Dermis blood vessel endothelial cell (primary cell): ENCODE results near the gene CD109. TPM values are rescaled to one million over a fixed set of nuclear protein-coding genes. Genes with fewer than 3 reads are reported as not detected.
A peak's percentile ranks its signal among the peaks of the same experiment; 100 is the strongest.
"Not testable (repeated sequence)": the region's sequence is repeated elsewhere in the genome, so short reads cannot be mapped to it uniquely, and the experiment has no call there.

Experiments used
- DNase-seq: peaks from one replicate; pipeline ENCODE4 v3.0.0; 2010
- total RNA-seq: library from RNA; depleted of rRNA; stranded (reverse); fragments of >200 nt; gene quantifications from 2 replicates; pipeline ENCODE4 v1.2.3, GENCODE V29; 2014

CD109 gene
- 25.2 and 36.3 TPM in 2 replicates for total RNA-seq

DNA sequence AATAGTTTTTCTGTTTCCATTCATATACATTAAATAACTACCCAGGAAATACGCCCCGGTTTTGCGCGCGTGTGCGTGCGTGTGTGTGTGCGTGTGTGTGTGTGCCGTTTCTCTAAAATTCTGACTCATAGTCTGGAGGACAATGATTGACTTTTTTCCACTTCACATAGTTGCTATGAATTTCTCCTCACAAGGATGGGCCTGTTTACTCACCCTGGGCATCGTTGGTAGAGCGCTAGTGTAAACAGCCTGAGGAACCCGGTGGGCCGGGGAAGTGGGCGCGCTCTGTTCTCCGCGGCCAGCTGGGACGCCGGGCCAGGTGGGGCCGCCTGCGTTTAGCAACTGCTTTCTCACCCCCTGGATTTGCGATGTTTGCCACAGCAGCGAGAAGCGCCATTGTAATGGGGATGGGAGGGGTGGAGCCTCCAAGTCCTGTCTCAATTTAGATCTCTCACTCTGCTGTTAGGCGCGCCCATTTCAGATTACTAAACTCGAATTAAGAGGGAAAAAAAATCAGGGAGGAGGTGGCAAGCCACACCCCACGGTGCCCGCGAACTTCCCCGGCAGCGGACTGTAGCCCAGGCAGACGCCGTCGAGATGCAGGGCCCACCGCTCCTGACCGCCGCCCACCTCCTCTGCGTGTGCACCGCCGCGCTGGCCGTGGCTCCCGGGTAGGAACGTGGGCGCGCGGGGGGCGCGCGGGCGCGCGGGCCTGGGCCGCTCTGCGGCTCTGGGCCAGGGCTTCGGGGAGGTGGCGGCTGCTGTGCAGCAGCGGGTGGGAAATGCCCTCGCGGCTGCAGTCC lies at the start of gene CD109:
Gene CD109, plus strand, starts transcription at position 585 of the 803 bp plus-strand sequence. Its CDS starts 13 bp downstream, at position 598.
- peak; percentile 93 for DNase-seq

DNA sequence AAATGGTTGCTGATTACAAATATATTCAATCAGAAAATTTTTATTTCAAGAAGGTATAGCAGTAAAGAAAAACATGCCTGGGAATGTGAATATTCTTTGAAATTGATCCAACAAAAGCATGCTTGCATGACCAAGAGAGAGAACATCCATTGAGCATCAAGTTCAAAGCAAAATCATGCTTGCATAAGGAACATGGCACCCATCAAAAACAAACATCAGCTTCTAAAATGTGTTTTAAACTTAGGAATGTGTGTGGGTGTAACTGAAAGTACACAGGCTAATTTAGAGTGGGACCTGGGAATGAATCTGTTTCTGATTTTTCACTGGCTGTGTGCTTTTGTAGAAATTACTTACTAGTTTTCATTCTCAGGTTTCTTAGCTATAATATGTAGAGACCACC lies 47.8 kb upstream of the CD109 start:
- DNase-seq: no peak

DNA sequence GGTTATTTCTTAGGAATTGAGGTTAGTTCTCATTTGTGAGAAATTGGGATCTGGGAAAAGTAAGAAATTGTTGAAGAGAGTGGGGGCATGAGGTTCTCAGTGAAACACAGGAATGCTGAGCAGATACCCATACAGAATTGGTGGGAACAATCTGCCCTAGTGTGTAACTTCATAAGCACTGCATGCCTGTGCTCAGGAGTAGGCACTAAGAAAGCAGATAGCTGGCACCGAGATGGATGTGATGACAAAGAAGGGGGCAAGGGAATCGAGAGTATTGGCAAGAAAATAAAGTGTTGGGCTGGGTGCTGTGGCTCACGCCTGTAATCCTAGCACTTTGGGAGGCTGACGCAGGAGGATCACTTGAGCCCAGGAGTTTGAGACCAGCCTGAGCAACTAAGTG lies 46.2 kb upstream of the CD109 start:
- no peak for DNase-seq

DNA sequence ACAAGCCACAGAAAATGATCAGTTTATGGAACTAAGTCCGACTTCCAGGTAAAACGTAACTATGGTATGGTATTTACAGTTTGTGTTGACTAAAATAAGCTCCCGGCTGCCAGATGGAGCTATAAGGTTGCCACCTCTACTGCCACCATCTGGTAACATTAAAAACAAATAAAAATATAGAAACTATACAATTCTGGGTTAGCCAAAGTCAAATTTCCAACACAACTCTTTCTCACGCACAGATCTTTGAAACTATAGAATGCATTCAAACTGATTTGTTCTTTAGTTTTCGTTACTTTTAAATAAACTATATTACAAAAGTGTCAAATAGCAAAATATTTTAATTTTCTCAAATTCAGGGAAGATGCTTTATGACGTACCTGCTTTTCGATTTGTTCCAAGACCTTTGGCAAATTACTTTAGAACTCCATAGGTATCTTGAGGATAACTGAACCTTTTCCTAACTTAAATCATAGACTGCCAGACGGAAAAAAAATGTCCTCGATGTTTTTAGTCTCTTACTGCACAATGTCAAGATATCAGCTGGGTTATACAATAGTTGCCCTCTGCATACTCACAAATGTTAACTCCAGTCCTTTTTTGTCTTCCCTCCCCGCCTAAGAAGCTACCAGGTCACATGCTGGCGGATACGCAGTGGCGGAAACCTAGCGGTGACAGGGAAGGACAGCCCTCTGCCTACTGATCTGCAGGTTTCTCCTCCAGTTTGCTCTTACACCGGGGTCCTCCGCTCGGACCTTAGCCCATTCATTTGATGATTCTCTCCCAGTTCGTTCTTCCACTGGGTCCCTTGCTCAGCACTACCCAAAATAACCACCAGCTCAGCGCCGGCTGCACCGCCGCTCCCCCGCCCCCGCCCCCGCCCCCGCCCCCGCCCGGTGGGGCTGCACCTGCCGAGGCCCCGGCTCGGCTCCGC lies 43.1 kb upstream of the CD109 start:
- peak; percentile 72 for DNase-seq

DNA sequence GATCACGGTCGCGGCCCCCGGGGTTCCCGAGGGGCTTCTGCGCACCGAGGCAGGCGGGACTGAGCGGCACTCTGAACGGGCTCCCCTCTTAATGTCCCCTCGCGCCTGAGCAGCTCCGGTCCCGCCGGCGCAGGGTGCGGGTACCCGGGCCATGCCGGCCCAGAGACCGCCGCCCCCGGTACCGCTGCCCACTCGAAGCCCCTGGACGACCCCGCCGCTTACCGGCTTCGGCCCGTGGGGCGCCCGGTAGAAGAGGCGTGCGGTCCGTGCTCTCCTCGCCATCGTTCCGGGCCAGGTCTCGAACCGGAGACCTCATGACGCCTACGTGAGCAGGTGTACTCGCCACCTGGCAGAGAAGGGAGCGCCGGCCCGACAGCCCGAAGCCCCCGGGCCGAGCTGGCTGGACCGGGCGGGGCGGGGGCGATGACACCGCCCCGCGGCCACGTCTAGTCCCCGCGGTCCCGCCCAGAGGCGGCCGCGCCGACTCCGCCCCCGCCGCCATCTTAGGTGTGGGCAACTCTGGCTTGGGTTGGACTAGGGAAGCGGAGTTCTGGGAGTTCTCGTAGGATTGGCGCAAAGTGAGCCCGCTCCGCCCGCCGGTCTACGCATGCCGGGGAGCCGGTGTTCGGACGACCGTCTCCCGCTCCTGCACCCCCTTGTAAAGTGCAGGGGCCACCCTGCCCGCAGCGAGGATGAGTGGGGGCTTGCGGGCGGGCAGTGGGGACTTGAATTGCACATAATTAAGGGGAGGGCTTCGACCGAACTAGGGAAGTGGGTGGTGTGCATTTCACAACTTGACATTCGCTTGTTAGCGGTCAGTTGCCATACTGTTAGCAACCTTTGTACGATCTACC lies 42.2 kb upstream of the CD109 start, which contains the start of gene SLC17A5:
Gene SLC17A5, minus strand, starts transcription at position 422 of the 854 bp plus-strand sequence. Its CDS starts 106 bp downstream, at position 316.
- DNase-seq: peak; percentile 96

DNA sequence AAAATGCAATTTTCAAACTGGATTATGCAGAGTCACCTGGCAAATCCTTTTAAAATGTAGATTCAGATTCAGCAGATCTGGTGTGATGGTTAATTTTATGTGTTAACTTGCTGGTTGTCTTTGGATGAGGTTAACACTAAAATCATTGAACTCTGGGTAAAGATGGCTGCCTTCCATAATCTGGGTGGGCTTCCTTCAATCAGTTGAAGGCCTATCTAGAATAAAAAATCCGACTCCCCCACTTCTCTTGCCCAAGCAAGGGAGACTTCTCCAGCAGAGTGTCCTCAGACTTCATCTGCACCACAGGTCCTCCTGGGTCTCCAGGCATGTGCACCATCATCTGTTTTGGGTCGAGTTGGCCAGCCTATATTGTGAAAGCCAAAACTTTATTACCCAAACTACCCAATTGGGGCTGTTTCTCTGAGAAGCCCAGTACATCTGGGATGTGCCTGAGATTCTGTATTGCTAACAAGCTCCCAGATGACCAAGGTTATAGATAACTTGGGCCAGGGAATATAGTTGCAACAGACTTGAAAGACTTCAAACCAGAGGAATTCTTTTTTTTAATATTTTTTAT lies 40.6 kb upstream of the CD109 start:
- no peak for DNase-seq

DNA sequence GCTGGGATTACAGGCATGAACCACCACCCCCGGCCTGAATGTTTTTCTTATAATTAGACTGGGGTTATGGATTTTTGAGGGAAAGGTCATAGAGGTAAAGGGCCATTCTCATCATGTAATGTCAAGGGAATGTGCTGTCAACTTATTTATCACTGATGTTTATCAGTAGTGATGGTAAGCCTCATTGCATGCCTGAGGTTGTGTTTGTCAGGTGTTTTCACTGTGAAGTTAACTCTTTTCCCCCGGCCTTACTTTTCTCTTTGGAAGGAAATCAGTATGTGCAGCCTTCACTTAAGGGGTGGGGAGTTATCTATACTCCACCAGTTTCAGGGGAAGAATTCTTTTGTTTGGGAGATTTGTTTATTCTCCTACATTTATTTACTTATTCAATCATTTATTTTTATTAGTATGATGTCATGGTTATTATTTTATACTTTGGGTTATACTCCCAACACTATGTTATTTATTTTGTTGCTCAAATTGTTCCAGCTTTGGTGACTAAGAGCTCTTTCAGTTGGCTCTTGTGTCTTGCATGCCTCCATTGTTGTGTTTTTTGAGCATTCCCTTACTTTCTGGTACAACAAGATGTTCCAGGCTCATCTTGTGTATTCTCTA lies 39.4 kb upstream of the CD109 start:
- DNase-seq: no peak

DNA sequence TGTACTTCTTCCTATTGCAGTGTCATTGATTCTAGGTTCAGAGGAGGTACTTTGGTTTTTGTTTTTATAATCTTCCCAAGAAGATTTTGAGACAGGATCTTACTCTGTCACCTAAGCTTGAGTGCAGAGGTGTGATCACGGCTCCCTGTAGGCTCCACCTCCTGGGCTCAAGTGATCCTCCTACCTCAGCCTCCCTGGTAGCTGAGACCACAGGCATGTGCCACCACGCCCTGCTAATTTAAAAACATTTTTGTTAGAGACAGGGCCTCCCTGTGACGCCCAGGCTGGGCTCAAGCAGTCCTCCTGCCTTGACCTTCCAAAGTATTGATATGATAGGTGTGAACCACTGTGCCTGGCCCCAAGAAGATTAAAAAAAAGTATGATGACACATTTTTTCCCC lies 38.8 kb upstream of the CD109 start:
- DNase-seq: no peak

DNA sequence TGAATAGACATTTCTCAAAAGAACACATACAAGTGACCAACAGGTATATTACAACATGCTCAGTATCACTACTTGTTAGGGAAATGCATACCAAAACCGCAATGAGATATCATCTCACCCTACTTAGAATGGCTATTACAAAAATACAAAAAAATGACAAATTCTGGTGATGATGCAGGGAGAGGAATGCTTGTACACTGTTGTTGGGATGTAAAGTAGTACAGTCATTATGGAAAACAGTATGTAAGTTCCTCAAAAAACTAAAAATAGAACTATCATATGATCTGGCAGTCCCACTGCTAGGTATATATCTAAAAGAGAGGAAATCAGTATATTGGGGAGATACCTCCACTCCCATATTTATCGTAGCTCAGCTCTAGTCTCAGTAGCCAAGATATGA lies 31.3 kb upstream of the CD109 start:
- DNase-seq: no peak

DNA sequence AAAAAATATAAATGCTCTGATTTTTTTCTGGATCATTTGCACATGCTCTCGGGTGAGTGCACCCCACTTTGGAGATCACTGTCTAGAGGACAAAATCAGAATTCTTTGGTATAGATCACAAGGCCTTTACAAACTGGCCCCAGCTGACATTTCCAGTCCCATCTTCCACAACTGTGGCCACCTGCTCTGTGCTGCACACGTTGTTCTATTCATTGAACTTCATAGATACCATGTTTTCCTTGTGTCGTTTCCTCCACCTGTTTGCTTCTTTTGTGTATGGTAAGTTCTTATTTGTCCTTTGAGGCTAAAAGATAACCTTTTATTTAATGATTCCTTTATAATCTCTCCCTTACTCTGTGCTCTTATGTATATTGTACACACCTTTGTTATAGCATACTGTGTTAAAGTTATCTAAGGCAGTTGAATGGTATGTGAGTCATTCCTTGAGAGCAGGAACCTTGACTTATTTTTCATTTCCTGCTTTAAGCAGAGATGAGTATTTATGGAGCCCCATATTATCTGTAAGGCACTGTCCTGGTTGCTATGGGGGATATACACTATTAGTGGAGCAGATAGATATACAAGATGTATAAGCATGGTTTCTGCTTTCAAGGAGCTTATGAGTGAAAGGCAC lies 30.2 kb upstream of the CD109 start:
- DNase-seq: peak; percentile 59

DNA sequence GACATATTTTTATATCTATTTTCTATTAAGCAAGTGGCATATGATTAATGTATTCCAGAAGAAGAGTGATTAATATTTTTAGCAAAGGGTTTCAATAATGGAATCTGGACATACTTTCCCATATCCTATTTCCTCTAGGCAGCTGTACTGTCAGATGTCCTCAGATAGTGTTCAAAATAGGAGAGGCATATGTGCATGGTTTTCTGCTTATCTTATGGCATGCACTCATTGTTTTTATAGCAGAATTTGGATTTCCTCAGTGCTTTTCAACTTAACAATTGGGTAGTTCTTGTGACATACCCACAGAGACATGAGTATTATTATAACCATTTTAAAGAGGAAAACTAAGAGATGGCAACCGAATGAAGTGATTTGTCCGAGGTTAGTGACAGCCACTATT lies 29.6 kb upstream of the CD109 start:
- peak; percentile 79 for DNase-seq

DNA sequence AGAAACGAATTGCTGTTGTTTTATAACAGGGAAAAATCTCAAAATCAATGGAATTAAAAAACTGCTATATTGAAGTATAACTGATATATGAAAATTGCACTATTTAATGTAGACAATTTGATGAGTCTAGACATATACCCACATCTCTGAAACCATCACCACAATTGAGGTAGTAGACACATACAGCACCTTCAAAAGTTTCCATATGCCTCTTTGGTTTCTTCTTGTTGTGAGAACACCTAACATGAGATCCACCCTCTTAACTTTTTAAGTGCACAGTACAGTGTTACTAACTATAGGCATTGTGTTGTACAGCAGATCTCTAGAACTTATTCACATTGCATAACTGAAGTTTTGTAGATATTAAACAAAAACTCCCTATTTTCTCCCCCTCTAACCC lies 28.2 kb upstream of the CD109 start:
- DNase-seq: no peak

DNA sequence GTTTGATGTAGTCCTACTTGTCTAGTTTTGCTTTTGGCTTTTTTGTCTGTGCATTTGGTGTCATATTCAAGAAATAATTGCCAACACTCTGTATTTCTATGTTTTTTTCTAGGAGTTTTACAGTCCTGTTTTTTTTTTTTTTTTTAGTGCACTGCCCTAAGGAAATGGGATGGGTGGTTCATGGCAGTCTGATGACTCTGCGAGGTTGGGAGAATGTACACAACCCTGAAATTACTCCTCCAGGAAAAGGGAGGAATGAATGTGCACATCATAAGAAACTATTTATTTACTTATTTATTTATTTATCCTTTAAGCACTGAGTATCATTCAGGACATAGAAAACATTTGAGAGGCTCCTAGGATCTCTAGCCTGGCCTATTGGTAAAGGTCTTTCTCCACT lies 27.0 kb upstream of the CD109 start:
- DNase-seq: no peak

DNA sequence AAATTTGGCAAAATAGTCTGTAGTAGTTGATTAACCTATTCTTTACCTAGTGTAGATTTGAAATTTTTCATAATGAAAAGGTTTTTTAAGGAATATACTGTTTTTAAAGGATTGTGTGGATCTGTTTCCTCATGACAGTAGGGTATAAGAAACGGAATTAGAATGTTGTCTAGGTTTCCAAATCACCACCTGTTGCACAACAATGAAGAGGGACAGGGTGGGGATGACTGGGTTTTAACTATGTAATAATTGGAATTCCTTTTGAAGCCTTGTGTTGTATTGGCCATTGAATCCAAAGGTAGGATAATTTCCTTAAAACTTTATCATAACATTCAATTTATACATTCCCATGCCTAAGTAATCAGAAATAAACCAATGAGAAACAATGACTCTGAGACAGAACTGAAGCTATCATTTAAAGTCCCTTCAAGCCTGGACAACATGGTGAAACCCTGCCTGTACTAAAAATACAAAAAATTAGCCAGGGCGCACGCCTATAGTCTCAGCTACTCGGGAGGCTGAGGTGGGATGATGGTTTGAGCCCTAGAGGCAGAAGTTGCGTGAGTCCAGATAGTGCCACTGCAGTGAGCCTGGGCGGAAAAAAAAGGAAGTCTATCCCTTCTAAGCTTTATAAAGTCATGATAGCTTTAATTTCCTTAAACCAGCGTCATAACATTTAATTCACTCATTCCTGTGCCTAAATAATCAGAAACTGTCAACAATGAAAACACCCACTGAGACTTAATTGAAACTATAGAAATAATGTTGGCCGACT lies 23.9 kb upstream of the CD109 start:
- DNase-seq: no peak

DNA sequence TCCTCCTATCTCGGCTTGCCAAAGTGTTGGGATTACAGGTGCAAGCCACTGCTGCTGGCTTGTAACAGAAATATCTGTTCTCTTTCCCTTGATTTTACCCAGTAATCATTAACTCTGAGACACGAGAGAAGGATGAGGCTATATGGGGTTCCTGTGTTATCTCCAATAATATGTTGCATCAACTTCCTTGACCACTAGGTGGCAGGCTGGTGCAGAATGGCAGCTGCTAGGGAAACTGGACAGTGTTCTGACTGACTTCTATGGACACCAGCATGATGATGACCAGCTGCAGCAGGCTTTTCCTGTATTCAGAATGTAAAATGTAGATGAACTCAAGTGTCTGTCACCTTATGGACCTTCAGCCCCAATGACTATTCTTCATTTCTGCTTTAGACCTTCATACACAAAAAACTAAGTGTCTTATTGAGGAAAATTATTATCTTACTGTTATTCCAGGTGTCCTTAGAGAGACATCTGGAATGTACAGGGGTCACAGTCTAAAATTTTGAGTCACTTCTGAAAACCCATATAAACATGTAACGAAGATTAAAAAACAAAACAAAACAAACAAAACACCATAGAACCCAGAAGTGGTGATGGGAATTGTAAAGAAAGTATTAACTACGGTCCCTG lies 20.4 kb upstream of the CD109 start:
- peak; percentile 90 for DNase-seq

DNA sequence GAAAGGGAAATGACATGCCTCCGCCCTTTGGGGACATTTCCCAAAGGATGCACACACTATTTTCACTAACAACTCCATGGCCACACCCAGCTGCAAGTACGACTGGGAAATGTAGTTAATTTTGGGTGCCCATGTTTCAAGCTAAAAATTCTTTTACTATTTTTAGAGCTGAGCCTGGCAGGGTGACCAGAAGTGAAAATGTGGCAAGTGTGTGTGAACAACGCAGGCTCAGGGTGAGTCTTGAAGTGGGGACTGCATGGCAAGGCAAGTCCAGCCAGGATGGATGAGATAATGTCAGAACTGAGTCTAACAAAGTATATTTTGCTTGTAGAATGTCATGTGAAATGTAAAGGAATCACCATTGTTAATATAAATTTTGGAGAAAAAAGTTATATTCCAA lies 17.0 kb upstream of the CD109 start:
- DNase-seq: no peak

DNA sequence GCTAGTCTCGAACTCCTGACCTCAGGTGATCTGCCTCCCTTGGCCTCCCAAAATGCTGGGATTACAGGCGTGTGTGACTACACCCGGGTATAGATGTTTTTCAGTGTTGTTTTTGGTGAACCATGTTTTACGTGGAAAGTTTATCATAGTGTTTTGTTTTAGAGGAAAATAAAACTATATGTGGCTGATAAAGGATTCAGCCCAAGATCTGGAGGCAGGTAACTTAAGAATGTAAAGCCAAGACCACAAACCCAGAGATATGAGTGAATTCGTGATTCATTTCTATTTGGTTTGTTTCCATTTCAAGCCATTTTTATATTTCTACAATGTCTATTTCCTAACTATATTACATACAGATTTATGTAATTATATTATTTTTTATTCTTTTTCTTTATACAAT lies 16.2 kb upstream of the CD109 start:
- not testable (repeated sequence) for DNase-seq

DNA sequence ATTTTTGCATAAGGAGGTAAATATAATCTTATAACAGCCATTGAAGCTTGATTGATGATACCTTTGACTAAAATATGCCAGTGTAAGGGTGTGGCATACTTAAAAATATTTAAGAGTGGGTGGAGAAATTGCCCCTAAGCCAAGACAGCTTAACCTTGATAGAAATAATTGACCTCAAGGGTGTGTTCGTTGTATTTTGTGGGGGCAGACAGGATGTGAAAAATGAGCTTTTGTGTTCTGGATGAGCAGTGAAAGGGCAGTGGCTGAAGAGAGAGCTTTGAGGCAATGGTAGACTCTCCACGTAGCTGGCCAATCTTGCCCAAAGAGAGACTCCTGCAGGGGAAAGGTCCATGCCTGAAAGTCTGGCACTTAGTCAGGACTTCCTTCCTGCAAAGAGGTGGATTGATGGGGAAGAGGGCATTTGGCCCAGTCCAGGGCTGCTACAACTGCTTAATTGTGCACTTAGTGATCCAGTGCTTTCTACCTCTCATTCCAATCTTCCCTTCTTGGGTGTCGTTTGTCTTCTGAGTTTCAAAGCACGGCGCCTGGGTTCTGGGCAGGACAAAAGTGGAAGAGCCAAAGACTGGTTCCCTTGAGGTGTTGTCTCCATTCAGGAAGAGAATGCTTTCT lies 15.6 kb upstream of the CD109 start:
- DNase-seq: no peak

DNA sequence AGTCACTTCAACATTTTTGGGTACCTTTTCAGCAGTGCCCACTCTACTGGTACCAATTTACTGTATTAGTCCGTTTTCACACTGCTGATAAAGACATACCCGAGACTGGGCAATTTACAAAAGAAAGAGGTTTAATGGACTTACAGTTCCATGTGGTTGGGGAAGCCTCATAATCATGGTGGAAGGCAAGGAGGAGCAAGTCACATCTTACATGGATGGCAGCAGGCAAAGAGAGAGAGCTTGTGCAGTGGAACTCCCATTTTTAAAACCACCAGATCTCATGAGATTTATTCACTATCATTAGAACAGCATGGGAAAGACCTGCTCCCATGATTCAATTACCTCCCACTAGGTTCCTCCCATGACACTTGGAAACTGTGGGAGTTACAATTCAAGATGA lies 12.4 kb upstream of the CD109 start:
- DNase-seq: not testable (repeated sequence)
